HepG2 (cell line): ENCODE measurements around the gene RAB28.

ENCODE experiments used
- ATF1 ChIP-seq: IDR thresholded peaks from 2 replicates; pipeline ENCODE4 v1.6.1; 2016; ENCODE audit warnings: mild to moderate bottlenecking, control low read depth
- CEBPB ChIP-seq: IDR thresholded peaks from 2 replicates; pipeline ENCODE4 v1.6.1; 2011; ENCODE audit warnings: low read depth, low read length, improper control_type of control experiment, borderline replicate concordance
- EP300 ChIP-seq, 3 experiments: sonication (generic) in 1 of 3; formaldehyde crosslinking in 1 of 3; IDR thresholded peaks; 2 replicates each; pipeline versions ENCODE4 v1.5.1 to v1.6.1; 2011 to 2020; ENCODE audit warnings: low read depth in 2 of 3, low read length in 2 of 3, borderline replicate concordance in 1 of 3, improper control_type of control experiment in 1 of 3, mild to moderate bottlenecking in 1 of 3, missing genetic modification reagents in 1 of 3, moderate library complexity in 1 of 3
- MTF1 ChIP-seq: sonication (generic); formaldehyde crosslinking; IDR thresholded peaks from 2 replicates; pipeline ENCODE4 v1.5.0; 2020; ENCODE audit warnings: missing genetic modification reagents
- MXI1 ChIP-seq: IDR thresholded peaks from 3 replicates; pipeline ENCODE4 v1.6.1; 2012; ENCODE audit warnings: low read depth, low read length, inconsistent platforms, borderline replicate concordance
- PCBP1 ChIP-seq: fragments of 200-400 bp; formaldehyde crosslinking; IDR thresholded peaks from 2 replicates; pipeline ENCODE4 v1.6.1; 2017; ENCODE audit warnings: mild to moderate bottlenecking, low read depth, low read length, borderline replicate concordance
- POLR2A ChIP-seq, 2 experiments: IDR thresholded peaks; 2 replicates each; pipeline ENCODE4 v1.6.1; 2011; ENCODE audit warnings: low read depth in 2 of 2, low read length in 2 of 2, mild to moderate bottlenecking in 1 of 2, moderate library complexity in 1 of 2; ENCODE audit not compliant: insufficient read depth in 1 of 2
- RELA ChIP-seq: sonication (generic); formaldehyde crosslinking; IDR thresholded peaks from 2 replicates; pipeline ENCODE4 v1.4.0; 2020; ENCODE audit warnings: missing genetic modification reagents
- SRF ChIP-seq: IDR thresholded peaks from 2 replicates; pipeline ENCODE4 v1.6.1; 2011; ENCODE audit warnings: mild to moderate bottlenecking, low read depth, low read length, moderate library complexity
- ZFP36L1 ChIP-seq: sonication (generic); formaldehyde crosslinking; IDR thresholded peaks from 2 replicates; pipeline ENCODE4 v1.8.0; 2022; ENCODE audit warnings: mild to moderate bottlenecking, missing genetic modification reagents, moderate library complexity
- ZFP41 ChIP-seq: sonication (generic); formaldehyde crosslinking; IDR thresholded peaks from 2 replicates; pipeline ENCODE4 v1.4.0; 2020; ENCODE audit warnings: mild to moderate bottlenecking, missing genetic modification reagents, borderline replicate concordance
- TF ChIP-seq, protein P1 (sequence below): sonication (generic); formaldehyde crosslinking; IDR thresholded peaks from 2 replicates; pipeline ENCODE4 v1.8.1; 2022; ENCODE audit warnings: low read depth, mild to moderate bottlenecking, missing genetic modification reagents
- TF ChIP-seq, protein P2 (sequence below): fragments of 450-650 bp; IDR thresholded peaks from 2 replicates; pipeline ENCODE4 v1.6.1; 2017
- TF ChIP-seq, protein P3 (sequence below): sonication (generic); formaldehyde crosslinking; IDR thresholded peaks from 2 replicates; pipeline ENCODE4 v1.5.0; 2020; ENCODE audit warnings: mild to moderate bottlenecking, missing genetic modification reagents, moderate library complexity

DNA sequence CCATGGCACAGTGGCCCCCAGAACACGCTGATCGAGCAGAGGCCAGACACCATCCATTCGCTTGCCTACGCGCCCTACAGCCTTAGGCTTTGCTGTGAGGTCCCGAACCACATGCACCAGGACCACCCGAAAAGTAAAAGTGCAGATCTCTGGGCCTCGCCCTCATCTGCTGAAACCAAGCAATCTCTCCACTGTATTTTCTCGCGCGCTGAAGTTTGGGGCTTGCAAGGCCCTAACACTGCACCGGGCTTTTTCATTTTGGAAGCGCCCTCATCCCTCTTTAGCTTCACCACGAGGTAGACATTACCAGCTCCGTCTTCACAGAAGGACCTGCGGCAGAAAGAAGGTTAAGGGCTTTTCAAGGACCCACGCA is 39.0 kb upstream of the RAB28 start:
- no peak for TF ChIP-seq SRF
- no peak for TF ChIP-seq MXI1
- TF ChIP-seq RELA: no peak
- no peak for TF ChIP-seq EP300 (IDR thresholded peaks at IDR 0.05; ENCODE audit: low read depth in 2 of 2, low read length in 2 of 2)
- no peak for TF ChIP-seq EP300 (CRISPR knock-in tag; IDR thresholded peaks at IDR 0.05; ENCODE audit: borderline replicate concordance)
- TF ChIP-seq PCBP1: no peak
- no peak for TF ChIP-seq POLR2A (IDR thresholded peaks at IDR 0.05; ENCODE audit: insufficient read depth in 1 of 2, low read depth in 2 of 2, low read length in 2 of 2)
- TF ChIP-seq CEBPB: no peak
- TF ChIP-seq MTF1 (CRISPR knock-in tag): no peak
- TF ChIP-seq ZFP41 (CRISPR knock-in tag): no peak
- TF ChIP-seq ATF1: no peak
- no peak for TF ChIP-seq ZFP36L1
- TF ChIP-seq, protein P1, sequence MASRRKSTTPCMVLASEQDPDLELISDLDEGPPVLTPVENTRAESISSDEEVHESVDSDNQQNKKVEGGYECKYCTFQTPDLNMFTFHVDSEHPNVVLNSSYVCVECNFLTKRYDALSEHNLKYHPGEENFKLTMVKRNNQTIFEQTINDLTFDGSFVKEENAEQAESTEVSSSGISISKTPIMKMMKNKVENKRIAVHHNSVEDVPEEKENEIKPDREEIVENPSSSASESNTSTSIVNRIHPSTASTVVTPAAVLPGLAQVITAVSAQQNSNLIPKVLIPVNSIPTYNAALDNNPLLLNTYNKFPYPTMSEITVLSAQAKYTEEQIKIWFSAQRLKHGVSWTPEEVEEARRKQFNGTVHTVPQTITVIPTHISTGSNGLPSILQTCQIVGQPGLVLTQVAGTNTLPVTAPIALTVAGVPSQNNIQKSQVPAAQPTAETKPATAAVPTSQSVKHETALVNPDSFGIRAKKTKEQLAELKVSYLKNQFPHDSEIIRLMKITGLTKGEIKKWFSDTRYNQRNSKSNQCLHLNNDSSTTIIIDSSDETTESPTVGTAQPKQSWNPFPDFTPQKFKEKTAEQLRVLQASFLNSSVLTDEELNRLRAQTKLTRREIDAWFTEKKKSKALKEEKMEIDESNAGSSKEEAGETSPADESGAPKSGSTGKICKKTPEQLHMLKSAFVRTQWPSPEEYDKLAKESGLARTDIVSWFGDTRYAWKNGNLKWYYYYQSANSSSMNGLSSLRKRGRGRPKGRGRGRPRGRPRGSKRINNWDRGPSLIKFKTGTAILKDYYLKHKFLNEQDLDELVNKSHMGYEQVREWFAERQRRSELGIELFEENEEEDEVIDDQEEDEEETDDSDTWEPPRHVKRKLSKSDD: no peak
- TF ChIP-seq, protein P2, sequence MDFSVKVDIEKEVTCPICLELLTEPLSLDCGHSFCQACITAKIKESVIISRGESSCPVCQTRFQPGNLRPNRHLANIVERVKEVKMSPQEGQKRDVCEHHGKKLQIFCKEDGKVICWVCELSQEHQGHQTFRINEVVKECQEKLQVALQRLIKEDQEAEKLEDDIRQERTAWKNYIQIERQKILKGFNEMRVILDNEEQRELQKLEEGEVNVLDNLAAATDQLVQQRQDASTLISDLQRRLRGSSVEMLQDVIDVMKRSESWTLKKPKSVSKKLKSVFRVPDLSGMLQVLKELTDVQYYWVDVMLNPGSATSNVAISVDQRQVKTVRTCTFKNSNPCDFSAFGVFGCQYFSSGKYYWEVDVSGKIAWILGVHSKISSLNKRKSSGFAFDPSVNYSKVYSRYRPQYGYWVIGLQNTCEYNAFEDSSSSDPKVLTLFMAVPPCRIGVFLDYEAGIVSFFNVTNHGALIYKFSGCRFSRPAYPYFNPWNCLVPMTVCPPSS: no peak
- TF ChIP-seq, protein P3, sequence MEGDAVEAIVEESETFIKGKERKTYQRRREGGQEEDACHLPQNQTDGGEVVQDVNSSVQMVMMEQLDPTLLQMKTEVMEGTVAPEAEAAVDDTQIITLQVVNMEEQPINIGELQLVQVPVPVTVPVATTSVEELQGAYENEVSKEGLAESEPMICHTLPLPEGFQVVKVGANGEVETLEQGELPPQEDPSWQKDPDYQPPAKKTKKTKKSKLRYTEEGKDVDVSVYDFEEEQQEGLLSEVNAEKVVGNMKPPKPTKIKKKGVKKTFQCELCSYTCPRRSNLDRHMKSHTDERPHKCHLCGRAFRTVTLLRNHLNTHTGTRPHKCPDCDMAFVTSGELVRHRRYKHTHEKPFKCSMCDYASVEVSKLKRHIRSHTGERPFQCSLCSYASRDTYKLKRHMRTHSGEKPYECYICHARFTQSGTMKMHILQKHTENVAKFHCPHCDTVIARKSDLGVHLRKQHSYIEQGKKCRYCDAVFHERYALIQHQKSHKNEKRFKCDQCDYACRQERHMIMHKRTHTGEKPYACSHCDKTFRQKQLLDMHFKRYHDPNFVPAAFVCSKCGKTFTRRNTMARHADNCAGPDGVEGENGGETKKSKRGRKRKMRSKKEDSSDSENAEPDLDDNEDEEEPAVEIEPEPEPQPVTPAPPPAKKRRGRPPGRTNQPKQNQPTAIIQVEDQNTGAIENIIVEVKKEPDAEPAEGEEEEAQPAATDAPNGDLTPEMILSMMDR (CRISPR knock-in tag): no peak
